IMR-90 (cell line): ENCODE measurements around the gene DUOX1. TPM values are rescaled to one million over a fixed set of nuclear protein-coding genes. Genes with fewer than 3 reads are reported as not detected.

Source experiments
- ATAC-seq: fragments of 200-7000 bp; cut with Tn5 transposase; 2 replicates; pipeline ENCODE4 v1.9.1; 2020; ENCODE audit warnings: low read depth, mild to moderate bottlenecking, moderate library complexity
- BruUV-seq: library from RNA; stranded (reverse); fragments of 400-500 nt; replicated peaks from 2 replicates; lab custom pipeline; 2021; lab: Mats Ljungman, UMichigan
- CTCF ChIA-PET: fragments of 300-600 bp; formaldehyde crosslinking; extraction: SDS; loops from one replicate; lab custom pipeline; 2021; ENCODE audit warnings: antibody characterized with exemption; lab: Yijun Ruan, JAX
- POLR2A ChIA-PET: fragments of 300-600 bp; sonication (Branson Sonifier 250); formaldehyde crosslinking; loops from one replicate; lab custom pipeline; 2022; ENCODE audit warnings: antibody characterized with exemption; ENCODE audit not compliant: unreplicated experiment; lab: Charles Lee
- DNase-seq: peaks from one replicate; pipeline ENCODE4 v3.0.0; 2013
- H2AFZ ChIP-seq: replicated peaks from 2 replicates; pipeline ENCODE3; 2013; ENCODE audit warnings: low read length, mild to moderate bottlenecking; ENCODE audit not compliant: poor library complexity
- H2AK5ac ChIP-seq: 2 replicates; pipeline ENCODE4 v1.6.1; 2013; ENCODE audit warnings: low read depth, low read length, inconsistent platforms
- H2AK9ac ChIP-seq: replicated peaks from 2 replicates; pipeline ENCODE3; 2013; ENCODE audit warnings: mild to moderate bottlenecking, low read depth, low read length, moderate library complexity; ENCODE audit not compliant: poor library complexity
- H2BK120ac ChIP-seq: 2 replicates; pipeline ENCODE4 v1.6.1; 2013; ENCODE audit warnings: low read depth, low read length, inconsistent platforms
- H2BK15ac ChIP-seq: 3 replicates; pipeline ENCODE4 v1.6.1; 2013; ENCODE audit warnings: low read depth, low read length, inconsistent platforms
- H2BK20ac ChIP-seq: 2 replicates; pipeline ENCODE4 v1.6.1; 2013; ENCODE audit warnings: low read depth, mild to moderate bottlenecking, inconsistent platforms, low read length, moderate library complexity
- H2BK5ac ChIP-seq: 2 replicates; pipeline ENCODE4 v1.6.1; 2013; ENCODE audit warnings: mild to moderate bottlenecking, low read depth, low read length, inconsistent platforms; ENCODE audit not compliant: poor library complexity, severe bottlenecking
- H3K14ac ChIP-seq: replicated peaks from 2 replicates; pipeline ENCODE4 v1.6.1; 2013; ENCODE audit warnings: low read depth, low read length, inconsistent platforms
- H3K18ac ChIP-seq: 2 replicates; pipeline ENCODE4 v1.6.1; 2013; ENCODE audit warnings: low read depth, low read length, control low read depth
- H3K23ac ChIP-seq: 2 replicates; pipeline ENCODE4 v1.6.1; 2013; ENCODE audit warnings: low read depth, low read length, inconsistent platforms
- H3K27ac ChIP-seq: 2 replicates; pipeline ENCODE4 v1.5.1; 2013; ENCODE audit warnings: mild to moderate bottlenecking, control low read depth, low read length; ENCODE audit not compliant: insufficient read depth
- H3K27me3 ChIP-seq: 2 replicates; pipeline ENCODE4 v1.6.1; 2013; ENCODE audit warnings: low read length; ENCODE audit not compliant: control insufficient read depth, insufficient read depth
- H3K36me3 ChIP-seq: 2 replicates; pipeline ENCODE4 v1.6.1; 2013; ENCODE audit warnings: low read length, mixed read lengths; ENCODE audit not compliant: control insufficient read depth, insufficient read depth
- H3K4ac ChIP-seq: 2 replicates; pipeline ENCODE4 v1.6.1; 2013; ENCODE audit warnings: low read depth, low read length, inconsistent platforms
- H3K4me1 ChIP-seq: 2 replicates; pipeline ENCODE4 v1.6.1; 2013; ENCODE audit warnings: low read length, mixed read lengths; ENCODE audit not compliant: control insufficient read depth, insufficient read depth
- H3K4me2 ChIP-seq: 2 replicates; pipeline ENCODE4 v1.6.1; 2013; ENCODE audit warnings: low read depth, mild to moderate bottlenecking, control low read depth, low read length, moderate library complexity
- H3K4me3 ChIP-seq: 2 replicates; pipeline ENCODE4 v1.5.1; 2013; ENCODE audit warnings: low read depth, mild to moderate bottlenecking, control low read depth, low read length, moderate library complexity; ENCODE audit not compliant: insufficient read depth
- H3K56ac ChIP-seq: 2 replicates; pipeline ENCODE4 v1.6.1; 2013; ENCODE audit warnings: low read length, inconsistent platforms; ENCODE audit not compliant: insufficient read depth; ENCODE audit errors: extremely low read depth
- H3K79me1 ChIP-seq, 2 experiments: 2 replicates each; pipeline ENCODE4 v1.6.1; 2013; ENCODE audit warnings: low read length in 2 of 2, inconsistent platforms in 1 of 2, low read depth in 1 of 2
- H3K9ac ChIP-seq: 2 replicates; pipeline ENCODE4 v1.6.1; 2013; ENCODE audit warnings: low read depth, low read length, control low read depth
- H3K9me1 ChIP-seq: 2 replicates; pipeline ENCODE4 v1.6.1; 2013; ENCODE audit warnings: low read length, inconsistent platforms; ENCODE audit not compliant: insufficient read depth
- H3K9me3 ChIP-seq: 2 replicates; pipeline ENCODE4 v1.6.1; 2013; ENCODE audit warnings: low read length; ENCODE audit not compliant: control insufficient read depth, insufficient read depth
- H4K20me1 ChIP-seq: 2 replicates; pipeline ENCODE4 v1.6.1; 2013; ENCODE audit warnings: low read length, inconsistent platforms; ENCODE audit not compliant: insufficient read depth
- H4K5ac ChIP-seq: 2 replicates; pipeline ENCODE4 v1.6.1; 2013; ENCODE audit warnings: mild to moderate bottlenecking, low read depth, low read length, control low read depth
- H4K8ac ChIP-seq, 2 experiments: 2 replicates each; pipeline ENCODE4 v1.6.1; 2013; ENCODE audit warnings: low read depth in 2 of 2, low read length in 2 of 2, control low read depth in 1 of 2, inconsistent platforms in 1 of 2
- H4K91ac ChIP-seq: 2 replicates; pipeline ENCODE4 v1.6.1; 2013; ENCODE audit warnings: low read depth, low read length, inconsistent platforms; ENCODE audit not compliant: insufficient read depth
- BHLHE40 ChIP-seq: fragments of 150-350 bp; IDR thresholded peaks from 2 replicates; pipeline ENCODE4 v1.6.1; 2016; ENCODE audit warnings: mild to moderate bottlenecking, low read depth, low read length
- CHD1 ChIP-seq: IDR thresholded peaks from 2 replicates; pipeline ENCODE4 v1.6.1; 2012; ENCODE audit warnings: low read depth, low read length, improper control_type of control experiment
- ELK1 ChIP-seq: fragments of 150-350 bp; IDR thresholded peaks from 2 replicates; pipeline ENCODE4 v1.6.1; 2016; ENCODE audit warnings: low read depth, mild to moderate bottlenecking, low read length, moderate library complexity, borderline replicate concordance
- FOS ChIP-seq: fragments of 150-350 bp; IDR thresholded peaks from 2 replicates; pipeline ENCODE4 v1.6.1; 2016; ENCODE audit warnings: low read depth, low read length
- MAFK ChIP-seq: IDR thresholded peaks from 2 replicates; pipeline ENCODE4 v1.6.1; 2012; ENCODE audit warnings: low read depth, low read length, improper control_type of control experiment
- MAZ ChIP-seq: IDR thresholded peaks from 2 replicates; pipeline ENCODE4 v1.6.1; 2012; ENCODE audit warnings: low read depth, mild to moderate bottlenecking, low read length, improper control_type of control experiment, moderate library complexity, borderline replicate concordance
- MXI1 ChIP-seq: IDR thresholded peaks from 2 replicates; pipeline ENCODE4 v1.6.1; 2012; ENCODE audit warnings: low read depth, mild to moderate bottlenecking, low read length, moderate library complexity, borderline replicate concordance
- NFE2L2 ChIP-seq: fragments of 150-350 bp; IDR thresholded peaks from 2 replicates; pipeline ENCODE4 v1.6.1; 2016; ENCODE audit warnings: low read depth, mild to moderate bottlenecking, low read length
- POLR2A ChIP-seq: IDR thresholded peaks from 2 replicates; pipeline ENCODE4 v1.6.1; 2012; ENCODE audit warnings: mild to moderate bottlenecking, low read depth, low read length
- RFX5 ChIP-seq: IDR thresholded peaks from 2 replicates; pipeline ENCODE4 v1.8.0; 2012; ENCODE audit warnings: low read depth, mild to moderate bottlenecking, low read length, moderate library complexity
- SMC3 ChIP-seq: fragments of 150-350 bp; IDR thresholded peaks from 2 replicates; pipeline ENCODE4 v1.6.1; 2016; ENCODE audit warnings: low read depth, mild to moderate bottlenecking, antibody characterized with exemption, low read length, moderate library complexity
- WGBS, 2 experiments: methylation state at CpG; one replicate each; pipeline versions ENCODE4 v1.1.5 to v1.1.7; 2013; ENCODE audit warnings: missing lambda C conversion rate in 2 of 2; ENCODE audit not compliant: insufficient read length in 1 of 2; ENCODE audit errors: extremely low coverage in 2 of 2; 5-methylcytosine and 5-hydroxymethylcytosine counted together
- dilution Hi-C: fragments of 300-500 bp; cut with HindIII; formaldehyde crosslinking; loops from one replicate; pipeline ENCODE4 v1.14.3; 2018; ENCODE audit warnings: low sequenced_read_pairs; ENCODE audit not compliant: unreplicated experiment
- in situ Hi-C: fragments of 300-500 bp; cut with MboI; formaldehyde crosslinking; loops from 3 replicates; pipeline ENCODE4 v1.14.3; 2019; ENCODE audit warnings: low sequenced_read_pairs, inconsistent platforms, mixed read lengths
- intact Hi-C: fragments of 100-400 bp; cut with micrococcal nuclease; formaldehyde crosslinking; loops from 2 replicates; pipeline ENCODE4 v1.10.0; 2022
- polyA plus RNA-seq, 3 experiments: library from polyadenylated mRNA; depleted of rRNA; stranded (reverse); fragments of >200 nt; gene quantifications; 2 replicates each; pipeline ENCODE4 v1.2.3, GENCODE V29; 2012; ENCODE audit warnings: low replicate concordance in 1 of 3
- total RNA-seq: library from RNA; depleted of rRNA; stranded (reverse); fragments of >200 nt; gene quantifications from 2 replicates; pipeline ENCODE4 v1.2.3, GENCODE V29; 2012
- TF ChIP-seq, protein P1 (sequence below): conservative IDR thresholded peaks from 2 replicates; pipeline ENCODE4 v1.5.1; 2012; ENCODE audit warnings: mild to moderate bottlenecking, low read depth, low read length, improper control_type of control experiment

The DUOX1 gene
- total and polyA plus RNA-seq, 2 of the 4 experiments (the other 2 are of a cell fraction) = not detected

DNA sequence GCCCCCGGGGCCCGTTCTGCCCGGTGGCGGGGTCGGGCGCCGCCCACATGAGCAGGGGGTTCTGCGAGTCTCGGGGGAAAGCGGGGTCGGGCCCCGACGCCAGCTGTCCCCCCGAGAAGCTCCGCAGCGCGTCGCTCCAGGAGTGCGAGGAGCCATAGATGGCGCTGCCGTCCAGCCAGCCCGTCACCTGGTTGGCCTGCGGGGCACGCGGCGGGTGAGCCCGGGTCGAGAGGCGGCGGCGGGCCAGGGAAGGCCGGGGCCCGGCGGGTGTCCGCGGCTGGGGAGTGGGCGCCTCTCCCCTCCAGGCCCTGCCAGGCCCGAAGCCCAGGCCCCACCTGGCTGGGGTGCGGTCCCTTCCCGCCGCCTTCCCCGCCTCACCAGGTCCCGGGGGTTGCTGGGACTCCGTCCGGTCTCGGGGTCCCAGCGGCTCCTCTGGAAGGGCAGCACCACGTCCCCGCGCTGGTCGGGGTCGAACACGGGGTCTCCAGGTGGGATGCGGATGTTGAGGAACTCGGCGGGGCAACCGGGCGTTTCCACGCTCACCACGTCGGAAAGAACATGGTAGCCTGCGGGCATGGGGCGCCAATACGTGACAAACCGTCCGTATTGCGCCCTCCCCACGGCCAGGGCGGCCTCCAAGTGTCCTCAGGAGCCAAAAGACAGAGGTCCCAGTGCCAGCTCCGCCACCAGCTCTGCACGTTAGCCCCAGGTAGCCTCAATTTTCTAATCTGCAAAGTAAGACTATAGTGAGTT is 18.2 kb upstream of the DUOX1 start:
- intact Hi-C loops (no loop called here), in situ Hi-C loops (no loop called here), dilution Hi-C loops (no loop called here)
- Histone ChIP-seq H3K27me3 (peaks cover 83% of the 10 kb centered on the region), H3K56ac (no peak overlapping the region), H2AK5ac (no peak overlapping the region), H2BK20ac (no peak overlapping the region), H4K8ac (no peak overlapping the region), H3K18ac (no peak overlapping the region), H2AK9ac (no peak overlapping the region), H3K4me3 (no peak overlapping the region), H3K79me1 (no peaks in the 10 kb centered on the region), H3K23ac (no peak overlapping the region), H4K20me1 (no peaks in the 10 kb centered on the region), H3K4ac (no peak overlapping the region), H3K4me2 (no peak overlapping the region), H2BK15ac (no peak overlapping the region), H3K4me1 (no peaks in the 10 kb centered on the region; the same call in 1 of the 2 replicates), H3K9me1 (no peaks in the 10 kb centered on the region), H2BK120ac (no peak overlapping the region), H4K91ac (no peak overlapping the region), H3K36me3 (no peaks in the 10 kb centered on the region), H3K9me3 (no peaks in the 10 kb centered on the region), H2BK5ac (no peak overlapping the region), H3K9ac (no peak overlapping the region), H3K14ac (no peak overlapping the region), H2AFZ (no peak overlapping the region), H4K5ac (no peak overlapping the region), H3K27ac (no peak overlapping the region)
- 5% methylated on average over 14 of the region's 71 CpGs; no CpG with 5 or more reads in 1 of the 2 experiments for WGBS, 2 experiments
- TF ChIP-seq MXI1 (no peak), CHD1 (no peak), BHLHE40 (no peak), ELK1 (no peak), POLR2A (no peak), MAFK (no peak), RFX5 (no peak), FOS (no peak), MAZ (no peak), NFE2L2 (no peak), SMC3 (no peak)
- TF ChIP-seq, protein P1, sequence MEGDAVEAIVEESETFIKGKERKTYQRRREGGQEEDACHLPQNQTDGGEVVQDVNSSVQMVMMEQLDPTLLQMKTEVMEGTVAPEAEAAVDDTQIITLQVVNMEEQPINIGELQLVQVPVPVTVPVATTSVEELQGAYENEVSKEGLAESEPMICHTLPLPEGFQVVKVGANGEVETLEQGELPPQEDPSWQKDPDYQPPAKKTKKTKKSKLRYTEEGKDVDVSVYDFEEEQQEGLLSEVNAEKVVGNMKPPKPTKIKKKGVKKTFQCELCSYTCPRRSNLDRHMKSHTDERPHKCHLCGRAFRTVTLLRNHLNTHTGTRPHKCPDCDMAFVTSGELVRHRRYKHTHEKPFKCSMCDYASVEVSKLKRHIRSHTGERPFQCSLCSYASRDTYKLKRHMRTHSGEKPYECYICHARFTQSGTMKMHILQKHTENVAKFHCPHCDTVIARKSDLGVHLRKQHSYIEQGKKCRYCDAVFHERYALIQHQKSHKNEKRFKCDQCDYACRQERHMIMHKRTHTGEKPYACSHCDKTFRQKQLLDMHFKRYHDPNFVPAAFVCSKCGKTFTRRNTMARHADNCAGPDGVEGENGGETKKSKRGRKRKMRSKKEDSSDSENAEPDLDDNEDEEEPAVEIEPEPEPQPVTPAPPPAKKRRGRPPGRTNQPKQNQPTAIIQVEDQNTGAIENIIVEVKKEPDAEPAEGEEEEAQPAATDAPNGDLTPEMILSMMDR = no peak
- ChIA-PET POLR2A (no interaction called here), CTCF (no interaction called here)
- ATAC-seq = no peak
- DNase-seq = no peak
- BruUV-seq = no TSS peak
